GM18499 (cell line): Measurements from ENCODE around the gene SLC41A2.

Experiments
- ATAC-seq: cut with Tn5 transposase; IDR thresholded peaks from one replicate; pipeline ENCODE4 v1.9.1; 2021; ENCODE audit warnings: moderate number of reproducible peaks; ENCODE audit not compliant: insufficient read depth, unreplicated experiment

The SLC41A2 gene

GRCh38 chr12:104930388-104931326 lies 27.4 kb downstream of the SLC41A2 start:
- ATAC-seq = peak; percentile 73

GRCh38 chr12:104929977-104930376 lies 28.1 kb downstream of the SLC41A2 start:
- ATAC-seq = no peak

GRCh38 chr12:104929368-104929767 lies 28.7 kb downstream of the SLC41A2 start:
- ATAC-seq = no peak

- ATAC-seq = no peak
Observed at GRCh38 chr12:104928036-104928745, 29.9 kb downstream of the SLC41A2 start.

GRCh38 chr12:104925501-104925900 lies 32.6 kb downstream of the SLC41A2 start:
- no peak for ATAC-seq

- no peak for ATAC-seq
Observed at GRCh38 chr12:104921340-104921739, 36.8 kb downstream of the SLC41A2 start.

- no peak for ATAC-seq
Observed at GRCh38 chr12:104911942-104912341, 46.1 kb downstream of the SLC41A2 start.

GRCh38 chr12:104910196-104910840 lies 47.8 kb downstream of the SLC41A2 start:
- ATAC-seq = no peak

- no peak for ATAC-seq
Observed at GRCh38 chr12:104909761-104910160, 48.3 kb downstream of the SLC41A2 start.
